Fibroblast of pulmonary artery (primary cell): ENCODE measurements around the gene COQ2.
A peak's percentile ranks its signal among the peaks of the same experiment; 100 is the strongest.
"Not testable (repeated sequence)": the region's sequence is repeated elsewhere in the genome, so short reads cannot be mapped to it uniquely, and the experiment has no call there.

Experiments
- DNase-seq: peaks from one replicate; pipeline ENCODE4 v3.0.0-alpha.2; 2010; ENCODE audit warnings: low read depth
- H3K4me3 ChIP-seq: replicated peaks from 2 replicates; pipeline ENCODE4 v1.5.1; 2011; ENCODE audit warnings: low read depth, mild to moderate bottlenecking, control low read depth, low read length, moderate library complexity
- CTCF ChIP-seq: IDR thresholded peaks from 2 replicates; pipeline ENCODE4 v1.5.1; 2011; ENCODE audit warnings: mild to moderate bottlenecking, control low read depth, low read length, inconsistent platforms; ENCODE audit errors: missing control alignments

Gene COQ2

GRCh38 chr4:83284193-83285054 lies at the start of gene COQ2:
COQ2 (minus strand) TSS chr4:83284798; CDS start chr4:83284764, 34 bp downstream.
- peak within 1 kb of the TSS; percentile 74 for H3K4me3 ChIP-seq
- peak; percentile 97 for DNase-seq
- TF ChIP-seq CTCF = peak; percentile 8

GRCh38 chr4:83331956-83332355 lies 47.4 kb upstream of the COQ2 start:
- no peak for TF ChIP-seq CTCF
- no peak overlapping the region for H3K4me3 ChIP-seq
- no peak for DNase-seq

GRCh38 chr4:83329521-83330110 lies 45.0 kb upstream of the COQ2 start:
- DNase-seq = peak; percentile 77
- H3K4me3 ChIP-seq = no peak overlapping the region
- no peak for TF ChIP-seq CTCF

- no peak overlapping the region for H3K4me3 ChIP-seq
- peak; percentile 4 for TF ChIP-seq CTCF
- no peak for DNase-seq
Measured at GRCh38 chr4:83328521-83329187, 44.1 kb upstream of the COQ2 start.

- TF ChIP-seq CTCF = no peak
- no peak overlapping the region for H3K4me3 ChIP-seq
- no peak for DNase-seq
Measured at GRCh38 chr4:83326546-83326945, 41.9 kb upstream of the COQ2 start.

- not testable (repeated sequence) for H3K4me3 ChIP-seq, DNase-seq
Measured at GRCh38 chr4:83325306-83325705, 40.7 kb upstream of the COQ2 start.

GRCh38 chr4:83323136-83323535 lies 38.5 kb upstream of the COQ2 start:
- DNase-seq = no peak
- no peak overlapping the region for H3K4me3 ChIP-seq
- no peak for TF ChIP-seq CTCF
